Heart left ventricle (tissue), 13 donors: Measurements from ENCODE around the gene ANO4.

ENCODE experiments used
- CTCF ChIP-seq, 12 donors: fragments of 200-600 bp; sonication (generic) in 4 of 12; IDR thresholded peaks; one replicate each; pipeline versions ENCODE4 v1.5.0 to v1.8.0; 2018 to 2022; ENCODE audit warnings: antibody characterized with exemption in 12 of 12, mild to moderate bottlenecking in 5 of 12
- POLR2A ChIP-seq, 2 donors: fragments of 450-650 bp; IDR thresholded peaks; one replicate each; pipeline ENCODE4 v1.6.1; 2017; ENCODE audit warnings: antibody characterized with exemption in 2 of 2, mild to moderate bottlenecking in 2 of 2, moderate library complexity in 2 of 2
- donor health status: ischemic (EF 13 %, LVEDD 7.1; RV severe dilation, severe dysfunction).
- donor health status: DM: no; HTN: yes; CAD: no.
- donor health status: DM: no; HTN: no; CAD: no.
- donor health status: ischemic (EF 25% LVEDD 6.9; RV normal size, moderate dysfunction).
- donor health status: ischemic (EF 25% LVEDD 5.7; RV mildly dilated, moderate dysfunction).
- donor health status: ischemic (EF 35%, LVEDD 5.7; RV mildly dilated, moderate dysfunction).
- donor health status: nonischemic (EF 11% LVEDD 7.7; RV severe dilation, severe dysfunction).
- donor health status: DM: yes; HTN: yes; CAD: no.
- donor health status: PGD.
- donor health status: ischemic (EF 29% LVEDD 5.4; RV normal size, mild dysfunction).
- donor health status: nonischemic (EF 23%, LVEDD 6.1; RV moderate dilation, normal function).

DNA sequence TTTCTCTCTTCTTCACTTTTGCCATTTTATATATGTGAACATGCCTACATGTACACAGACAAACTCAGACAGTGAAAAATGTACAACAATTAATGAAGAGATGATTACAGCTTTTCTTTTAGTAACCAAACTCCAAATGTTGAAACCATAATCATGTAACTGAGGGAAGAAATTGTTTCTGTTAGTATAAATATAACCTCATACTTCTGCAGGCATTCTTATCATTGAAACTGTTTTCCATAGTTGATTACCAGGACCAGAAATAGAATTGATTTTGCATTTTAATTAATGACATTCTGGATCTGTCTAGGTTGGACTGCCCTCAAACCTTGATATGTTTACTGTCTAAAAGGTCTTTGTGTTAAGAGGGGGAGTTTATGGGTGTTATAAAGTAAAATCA, 3.2 kb downstream of the ANO4 start:
- no peak for TF ChIP-seq CTCF (IDR thresholded peaks at IDR 0.05)
- TF ChIP-seq POLR2A (IDR thresholded peaks at IDR 0.05) = no peak
